Measurements from ENCODE around the gene NAPB.
"Not testable (repeated sequence)": the region's sequence is repeated elsewhere in the genome, so short reads cannot be mapped to it uniquely, and the experiment has no call there.

The NAPB gene

DNA sequence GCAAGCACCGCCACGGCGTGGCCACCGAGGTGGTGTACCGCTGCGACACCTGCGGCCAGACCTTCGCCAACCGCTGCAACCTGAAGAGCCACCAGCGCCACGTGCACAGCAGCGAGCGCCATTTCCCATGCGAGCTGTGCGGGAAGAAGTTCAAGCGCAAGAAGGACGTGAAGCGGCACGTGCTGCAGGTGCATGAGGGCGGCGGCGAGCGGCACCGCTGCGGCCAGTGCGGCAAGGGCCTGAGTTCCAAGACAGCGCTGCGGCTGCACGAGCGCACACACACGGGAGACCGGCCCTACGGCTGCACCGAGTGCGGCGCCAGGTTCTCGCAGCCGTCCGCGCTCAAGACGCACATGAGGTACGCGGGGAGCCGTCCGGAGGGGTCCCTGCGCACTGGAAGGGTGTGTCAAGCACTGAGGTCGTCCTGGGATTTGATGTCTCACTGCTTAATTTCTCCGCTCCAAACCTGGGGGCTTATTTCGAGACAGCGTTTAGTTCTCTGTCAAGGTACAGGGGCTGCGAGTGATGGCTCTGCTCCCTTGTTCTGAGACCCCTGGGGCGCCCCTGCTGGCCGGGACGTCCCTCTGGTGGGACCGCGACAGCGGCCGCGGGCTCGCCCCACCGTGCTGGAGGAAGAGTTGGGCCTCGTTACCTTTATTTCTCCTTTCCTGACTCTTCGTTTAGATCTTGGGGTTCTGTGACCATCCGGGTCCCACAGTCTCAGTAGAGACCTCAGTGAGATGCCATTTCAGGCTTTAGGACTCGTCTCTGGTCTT is 55.7 kb downstream of the NAPB start:
- no peak for DNase-seq

DNA sequence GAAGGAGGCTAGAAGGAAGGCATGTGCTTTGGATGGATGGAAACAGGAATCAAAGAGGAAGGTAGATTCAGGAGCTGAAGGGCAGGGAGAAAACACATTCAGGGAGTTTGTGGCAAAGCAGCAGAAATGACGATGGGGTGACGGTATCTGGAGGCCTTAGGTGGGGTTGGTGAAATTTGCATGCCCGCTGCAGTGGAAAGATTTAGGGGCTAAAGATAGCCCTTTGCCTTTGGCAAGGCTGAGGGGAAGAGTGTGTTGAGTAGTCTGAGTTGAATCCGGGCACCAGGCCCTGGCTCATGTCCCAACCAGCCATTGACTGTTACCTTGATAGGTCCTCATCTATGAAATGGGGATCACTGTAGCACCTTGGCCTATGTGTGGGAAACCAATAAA is 58.0 kb downstream of the NAPB start:
- DNase-seq: no peak

DNA sequence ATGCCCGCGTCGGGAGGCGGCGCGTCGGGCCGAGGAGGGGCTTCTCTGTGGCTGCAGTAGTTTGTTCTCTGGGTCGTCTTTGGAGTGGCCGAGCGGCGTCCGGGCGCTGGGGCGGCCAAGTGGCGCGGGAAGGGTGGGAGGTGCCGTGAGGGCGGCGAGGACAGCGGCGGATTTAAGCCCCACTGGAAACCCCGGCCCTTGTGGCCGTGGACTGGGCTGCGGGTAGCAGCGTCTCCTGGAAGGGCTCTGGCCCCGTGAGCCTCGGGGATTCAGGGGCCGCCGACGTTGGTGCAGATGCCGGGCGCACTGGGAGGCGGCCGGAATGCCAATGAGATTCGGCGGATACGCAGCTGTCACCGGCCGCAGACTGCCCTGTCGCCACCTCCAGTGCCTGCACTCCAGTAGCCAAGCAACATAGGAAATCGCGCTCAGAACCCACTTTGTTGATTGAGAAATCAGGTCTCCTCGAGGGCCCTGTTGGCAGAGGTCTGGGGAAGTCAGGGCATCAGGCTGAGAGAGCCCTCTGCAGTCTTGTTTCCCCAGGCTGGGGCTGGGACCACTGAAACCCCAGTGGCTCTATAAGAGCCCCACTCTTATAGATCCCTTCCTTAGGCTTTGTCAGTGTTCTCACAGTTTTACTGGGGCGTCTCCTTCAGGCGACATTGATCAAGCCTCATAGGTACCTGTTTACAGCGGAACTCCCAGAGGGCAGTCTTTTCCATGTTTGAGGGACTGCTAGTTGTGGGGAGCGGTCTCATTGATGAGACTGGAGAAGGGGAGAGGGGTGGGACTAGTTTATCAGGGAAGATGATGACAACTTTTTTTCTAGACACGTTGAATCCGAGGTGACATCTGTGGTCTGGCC is 58.7 kb downstream of the NAPB start:
- DNase-seq: peak; percentile 74

DNA sequence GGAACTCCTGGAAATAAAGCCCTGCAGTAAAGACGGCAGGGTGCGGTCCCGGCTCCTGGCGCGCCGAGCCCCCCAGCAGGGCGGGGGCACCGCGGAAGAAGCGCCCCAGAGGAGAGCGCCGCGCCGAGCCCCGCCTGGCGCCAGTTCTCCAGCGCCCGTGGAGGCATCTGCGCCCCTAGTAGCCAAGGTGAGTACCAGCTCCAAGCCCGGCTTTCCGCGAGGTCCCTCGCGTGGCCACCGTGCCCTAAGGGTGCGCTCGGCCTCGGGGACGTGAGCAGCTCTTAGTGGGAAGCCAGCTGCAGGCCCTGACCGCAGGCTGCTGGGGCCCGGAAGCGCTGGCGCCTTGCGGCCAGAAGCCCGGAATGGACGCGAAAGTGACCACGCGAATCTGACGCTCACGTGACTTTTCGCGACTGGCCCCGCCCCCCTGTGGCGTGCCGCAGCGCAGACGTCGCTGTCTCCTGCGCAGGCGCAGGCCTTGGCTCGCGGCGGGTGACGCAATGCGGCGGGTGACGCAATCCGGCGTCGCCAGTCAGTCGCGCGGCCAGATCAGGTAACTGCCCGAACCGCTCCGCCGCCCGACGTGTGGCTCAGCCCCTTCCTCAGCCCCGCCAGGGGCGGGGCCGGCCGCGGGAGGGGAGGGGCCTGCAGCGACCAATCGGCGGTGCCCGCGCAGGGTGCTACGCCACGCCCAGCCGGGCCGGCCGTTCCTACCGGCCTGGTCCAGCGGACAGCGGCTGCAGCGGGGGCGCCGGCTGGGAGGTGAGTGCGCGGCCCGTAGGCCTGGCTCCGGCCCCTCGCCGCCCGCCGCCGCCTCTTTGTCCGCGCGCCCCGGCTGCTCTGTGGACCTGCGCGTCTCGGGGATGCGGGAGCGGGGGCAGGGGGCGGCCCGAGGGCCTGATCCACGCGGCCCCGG is 59.6 kb downstream of the NAPB start, which contains the start of gene GZF1:
Gene GZF1, plus strand, starts transcription at position 707 of the 916 bp plus-strand sequence. CDS start 2,202 bp downstream, outside the sequence.
- peak; percentile 98 for DNase-seq

DNA sequence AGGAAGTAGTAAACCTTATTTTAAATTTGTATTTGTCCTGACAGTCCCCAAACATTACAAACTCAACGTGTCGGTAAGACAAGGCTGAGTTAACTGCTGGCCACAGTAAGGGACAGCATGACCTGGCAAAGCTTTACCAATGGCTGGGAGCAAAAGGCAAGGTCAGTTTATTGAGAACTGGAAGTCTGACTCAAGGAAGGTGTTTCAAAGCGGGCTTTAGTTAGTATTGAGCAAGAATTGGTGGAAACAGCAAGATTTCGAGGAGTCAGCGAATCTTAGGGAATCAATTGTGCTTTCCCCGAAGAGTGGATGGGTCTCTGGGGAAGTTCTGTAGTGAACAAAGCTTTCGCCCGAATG is 60.2 kb downstream of the NAPB start:
- no peak for DNase-seq

DNA sequence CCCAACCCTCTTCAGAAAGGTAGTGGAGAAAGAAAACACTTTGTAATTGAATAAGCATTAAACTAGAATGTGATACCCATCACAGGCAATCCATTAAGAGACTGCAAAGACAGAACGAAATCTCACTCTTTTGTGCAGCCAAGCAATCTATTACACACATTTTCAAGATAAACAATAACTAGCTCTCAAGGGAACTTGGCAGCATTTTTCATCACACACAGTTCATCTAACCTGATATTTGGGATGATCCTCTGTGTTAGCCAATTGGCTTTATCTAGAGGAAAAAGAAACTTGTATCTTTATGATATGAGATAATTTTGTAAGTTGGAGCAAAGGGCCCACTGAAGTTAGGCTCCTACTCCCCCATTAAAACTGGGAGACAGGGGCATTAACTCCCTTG is 60.8 kb downstream of the NAPB start:
- no peak for DNase-seq

DNA sequence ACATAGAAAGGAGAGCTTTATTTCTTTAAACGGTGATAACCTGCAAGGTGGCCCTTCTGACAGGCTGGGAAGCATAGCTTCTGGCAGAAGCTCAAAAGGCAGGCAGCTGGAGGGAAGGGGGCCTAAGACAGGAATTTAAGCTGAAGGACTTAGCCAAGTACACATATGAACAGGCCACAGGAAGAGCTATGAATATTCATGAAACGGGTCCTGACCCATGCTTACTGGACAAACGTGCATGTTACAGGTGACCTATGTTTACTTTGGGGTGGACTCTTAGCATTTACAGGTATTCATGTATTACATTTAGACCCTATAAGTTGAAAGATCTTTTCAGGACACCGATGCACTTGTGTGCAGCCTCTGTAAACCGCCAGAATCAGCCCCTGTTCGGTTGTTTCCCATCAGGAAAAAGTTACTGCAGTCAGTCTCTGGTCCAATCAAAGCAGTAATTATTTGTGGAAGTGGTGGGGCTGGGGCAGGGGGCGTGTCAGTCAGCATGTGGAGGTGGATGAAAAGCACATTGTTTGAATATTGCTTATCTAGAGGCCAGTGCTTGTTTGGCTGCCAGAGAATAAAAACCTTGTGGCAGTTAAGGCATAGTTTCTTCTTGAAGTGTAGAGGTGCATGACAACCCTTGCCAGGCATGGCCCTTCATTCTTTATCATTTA is 62.2 kb downstream of the NAPB start:
- DNase-seq: no peak

DNA sequence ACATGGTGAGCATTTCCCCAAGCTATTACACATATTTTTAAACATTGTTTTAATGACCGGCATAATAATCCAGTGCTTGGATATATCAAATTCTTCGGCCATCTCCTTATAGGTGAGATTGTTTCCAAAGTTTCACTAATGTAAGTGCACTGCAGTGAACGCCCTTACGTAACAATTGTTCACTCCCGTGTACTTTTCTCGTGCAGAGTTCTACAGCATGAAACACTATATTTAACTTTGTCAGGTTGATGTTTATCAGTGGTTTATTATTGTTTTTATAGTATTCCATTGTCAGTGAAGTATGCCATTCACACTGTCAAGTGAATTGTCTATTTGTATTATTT is 62.8 kb downstream of the NAPB start:
- DNase-seq: no peak

DNA sequence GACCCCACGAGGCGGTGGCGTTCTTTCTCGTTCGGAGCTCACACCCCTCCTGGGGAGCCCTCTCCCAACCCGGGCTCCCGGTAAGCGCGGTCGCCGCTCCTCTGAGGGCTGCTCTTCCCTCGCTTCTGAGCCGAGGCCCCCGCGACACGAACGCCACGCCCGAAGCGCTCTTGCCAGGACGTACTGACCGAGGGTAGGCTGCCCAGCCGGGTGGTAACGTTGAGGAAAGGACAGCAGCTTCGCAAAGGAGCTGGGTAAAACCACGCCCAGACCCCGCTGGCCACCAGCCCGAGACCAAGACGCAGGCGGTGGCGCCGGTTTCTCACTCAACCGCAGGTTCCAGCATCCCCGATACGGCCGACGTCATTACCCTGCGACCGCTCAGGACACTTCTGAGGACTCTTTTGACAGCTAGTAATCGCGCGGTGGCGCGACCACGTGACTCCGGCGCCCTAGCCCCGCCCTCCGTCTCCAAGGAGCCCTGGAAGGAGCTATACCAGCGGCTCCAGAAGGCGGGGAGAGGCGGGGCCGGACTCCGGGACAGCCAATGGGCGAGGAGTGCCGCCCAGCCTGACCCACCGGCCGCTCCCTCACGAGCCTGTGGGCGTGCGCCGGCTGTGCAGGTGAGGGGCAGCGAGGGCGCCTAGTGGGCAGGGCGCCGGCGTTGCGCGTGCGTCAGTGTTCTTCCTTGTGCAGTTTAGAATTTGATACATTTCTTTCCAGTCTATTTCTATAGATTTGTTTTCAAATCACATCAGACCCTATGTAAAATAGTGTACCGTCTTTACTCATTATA is 63.3 kb downstream of the NAPB start:
- DNase-seq: peak; percentile 99

DNA sequence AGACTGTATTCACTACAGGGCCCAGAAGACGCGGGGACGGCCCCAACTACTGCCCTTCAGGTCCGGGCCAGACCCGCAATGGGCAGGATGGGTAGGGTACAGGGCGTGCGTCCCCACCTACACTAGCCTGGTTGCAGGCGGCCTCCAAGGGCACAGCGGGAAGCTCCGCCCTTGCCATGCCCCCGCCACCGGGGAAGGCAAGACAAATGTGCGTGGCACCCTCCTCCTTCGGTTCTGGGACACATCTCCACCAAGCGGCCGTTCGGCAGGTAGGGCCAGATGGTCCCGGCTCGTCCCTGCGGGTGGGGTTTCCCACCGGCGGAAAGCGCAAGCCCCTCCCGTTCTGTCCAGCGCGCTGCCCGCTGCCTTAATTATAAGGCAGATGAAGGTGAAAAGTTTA is 65.1 kb downstream of the NAPB start:
- no peak for DNase-seq

DNA sequence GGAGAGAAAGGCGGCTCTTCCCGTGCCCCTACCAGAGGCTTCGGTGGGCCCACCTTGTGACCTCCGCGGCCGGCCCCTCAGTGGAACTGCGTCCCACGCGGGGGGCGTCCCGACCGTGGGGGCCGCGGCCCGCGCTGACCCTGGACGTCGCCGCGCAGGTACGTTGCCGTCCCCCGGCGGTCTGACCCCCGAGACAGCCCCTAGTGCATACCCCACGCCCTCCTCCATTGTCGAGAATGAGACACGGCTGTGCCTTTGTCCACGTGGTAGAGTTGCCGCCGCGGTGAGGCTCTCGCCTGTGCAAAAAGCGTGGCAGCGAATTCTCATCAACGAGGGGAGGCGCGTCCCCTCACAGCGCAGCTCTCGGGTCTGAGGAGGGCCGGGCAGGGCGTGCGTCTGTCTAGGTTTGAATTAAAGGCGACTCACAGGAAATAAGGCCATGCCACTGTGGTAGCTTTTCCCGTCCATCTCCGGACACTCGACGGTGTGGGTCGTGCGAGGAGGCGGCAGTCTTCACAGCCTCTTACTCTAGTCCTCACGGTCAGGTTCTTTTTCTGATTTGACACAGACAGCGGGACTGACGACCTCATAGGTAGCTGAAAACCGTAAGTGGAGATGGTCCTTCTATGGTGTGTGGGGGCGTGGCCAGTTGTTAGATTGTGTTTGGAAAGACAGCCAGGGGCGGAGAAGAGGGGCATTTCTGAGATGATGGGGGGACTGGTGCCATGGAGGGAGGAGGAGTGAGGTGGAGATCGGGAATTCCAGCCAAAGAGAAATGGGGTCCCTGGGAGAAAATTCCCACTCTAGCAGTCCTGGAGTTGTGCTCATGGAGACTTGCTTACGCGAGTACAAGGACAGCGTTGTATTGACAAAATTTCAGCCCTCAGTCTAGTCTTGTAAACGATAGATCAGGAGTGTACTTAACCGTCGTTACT is 70.1 kb downstream of the NAPB start:
- peak; percentile 71 for DNase-seq

DNA sequence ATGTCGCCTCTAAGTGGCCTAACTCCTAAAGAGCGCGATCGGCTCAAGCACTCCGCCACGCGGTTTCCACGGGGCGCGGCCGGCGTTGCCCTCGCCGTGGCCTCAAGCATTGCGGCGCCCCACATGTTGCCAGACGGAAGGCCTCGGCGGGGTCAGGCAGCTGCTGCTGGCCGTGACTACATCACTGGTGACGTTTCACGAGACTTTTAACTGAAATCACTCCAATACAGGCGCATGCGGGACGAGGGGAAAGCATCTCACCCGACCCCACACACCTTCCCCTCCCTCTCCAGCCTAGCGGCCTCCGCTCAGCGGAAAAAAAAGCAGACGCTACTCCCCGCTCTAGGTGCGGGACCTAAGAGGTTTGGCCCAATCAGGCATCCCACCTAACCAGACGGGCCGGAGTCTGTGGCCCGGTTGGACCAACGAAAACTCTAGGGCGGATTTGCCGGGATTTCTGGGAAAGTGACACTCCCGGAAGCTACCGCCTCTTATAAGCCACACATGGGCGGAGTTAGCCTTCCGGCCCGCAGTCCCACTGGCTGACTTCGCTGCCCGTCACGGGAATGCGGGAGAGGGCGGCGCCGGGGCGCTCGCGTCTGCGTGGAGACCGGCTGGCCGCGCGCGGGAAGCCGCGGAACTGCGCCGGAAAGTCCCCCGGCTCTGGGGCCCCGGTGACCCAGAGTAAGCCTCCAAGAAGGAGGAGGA is 70.9 kb downstream of the NAPB start, which contains the start of gene NXT1:
Gene NXT1, plus strand, starts transcription at position 596 of the 708 bp plus-strand sequence. CDS start 3,251 bp downstream, outside the sequence.
- peak; percentile 99 for DNase-seq

DNA sequence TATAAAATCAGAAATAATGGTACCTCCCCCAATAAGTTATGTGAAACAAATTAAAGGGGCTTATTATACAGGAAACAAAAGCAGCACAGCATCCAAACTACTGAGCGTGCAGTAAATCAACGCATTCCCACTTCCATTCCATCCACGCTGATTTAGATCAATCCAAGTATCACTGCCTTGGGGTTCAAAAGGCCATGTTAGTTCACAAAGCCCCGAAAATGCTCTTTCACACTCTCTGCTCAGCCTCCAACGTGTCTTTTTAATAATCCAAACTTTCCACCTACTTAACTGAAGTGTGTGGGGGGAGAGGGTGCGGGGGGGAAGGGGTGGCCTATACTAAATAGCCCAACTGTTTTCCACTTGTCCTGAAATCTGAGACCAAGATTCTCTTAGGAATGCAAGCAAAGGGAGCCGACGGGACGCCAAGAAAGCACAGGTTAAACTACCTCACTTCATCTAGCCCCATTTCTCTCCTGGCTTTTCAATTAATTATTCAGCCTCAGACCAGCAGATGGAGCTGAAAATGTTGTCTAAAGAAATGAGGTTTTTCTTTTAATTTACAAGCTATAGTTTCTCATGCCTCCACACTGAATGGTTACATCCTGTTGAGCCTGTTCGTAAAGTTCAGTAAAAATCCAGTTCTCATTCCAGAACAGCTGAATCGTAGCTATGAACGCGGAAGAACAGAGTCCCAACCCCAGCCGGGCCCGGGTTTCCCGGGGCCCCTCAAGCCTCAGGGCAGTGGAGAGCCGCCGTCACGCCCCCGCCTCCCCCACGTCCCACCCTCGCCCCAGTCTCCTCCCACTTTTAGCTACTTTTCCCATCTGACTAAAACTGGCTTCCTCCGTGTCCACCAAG is 71.7 kb downstream of the NAPB start:
- DNase-seq: peak; percentile 60

DNA sequence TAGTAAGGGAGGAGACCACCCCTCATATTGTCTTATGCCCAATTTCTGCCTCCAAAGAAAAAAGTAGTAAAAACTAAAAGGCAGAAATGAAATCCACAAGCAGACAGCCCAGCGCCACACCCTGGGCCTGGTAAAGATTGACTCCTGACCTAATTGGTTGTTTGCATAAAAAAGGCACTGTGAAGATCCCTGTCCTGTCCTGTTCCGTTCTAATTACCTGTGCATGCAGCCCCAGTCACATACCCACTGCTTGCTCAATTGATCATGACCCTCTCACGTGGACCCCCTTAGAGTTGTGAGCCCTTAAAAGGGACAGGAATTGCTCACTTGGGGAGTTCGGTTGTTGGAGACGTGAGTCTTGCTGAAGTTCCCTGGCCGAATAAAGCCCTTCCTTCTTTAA is 72.8 kb downstream of the NAPB start:
- DNase-seq: not testable (repeated sequence)

DNA sequence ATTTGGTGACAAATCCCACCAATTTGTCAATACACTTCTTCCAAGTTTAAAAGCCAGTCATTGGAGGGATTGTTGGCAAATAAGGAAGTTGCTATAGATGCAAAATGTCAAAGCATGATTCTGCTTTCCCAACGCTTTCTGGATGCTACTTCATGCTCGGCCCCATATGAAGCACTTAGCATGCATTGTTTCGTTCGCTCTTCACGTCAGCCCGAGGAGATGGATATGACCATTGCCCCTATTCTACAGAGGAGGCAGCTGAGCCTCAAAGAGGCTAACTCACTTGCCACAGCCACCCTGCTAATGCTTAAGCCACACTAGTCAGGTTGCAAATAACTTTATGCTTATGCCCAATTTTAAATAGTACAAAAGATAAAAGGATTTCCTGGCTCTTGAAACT is 73.5 kb downstream of the NAPB start:
- no peak for DNase-seq

DNA sequence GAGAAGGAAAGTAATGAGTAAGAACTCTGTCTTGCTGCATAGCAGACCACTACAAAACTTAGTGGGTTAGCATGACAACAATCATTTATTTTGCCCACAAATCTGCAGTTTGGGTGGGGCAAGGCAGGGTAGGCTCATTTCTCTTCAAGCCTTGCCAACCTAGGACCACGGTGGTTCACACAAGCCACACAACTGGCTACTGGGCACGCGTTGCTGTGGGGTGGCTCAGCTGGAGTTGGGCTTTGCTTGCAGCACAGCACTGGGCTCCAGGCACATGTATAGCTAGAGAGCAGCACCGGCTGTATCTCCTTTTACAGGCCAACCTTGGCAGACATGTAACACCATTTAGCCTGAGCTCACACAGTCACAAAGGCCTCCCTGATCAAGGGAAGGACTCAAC is 75.3 kb downstream of the NAPB start:
- DNase-seq: no peak

DNA sequence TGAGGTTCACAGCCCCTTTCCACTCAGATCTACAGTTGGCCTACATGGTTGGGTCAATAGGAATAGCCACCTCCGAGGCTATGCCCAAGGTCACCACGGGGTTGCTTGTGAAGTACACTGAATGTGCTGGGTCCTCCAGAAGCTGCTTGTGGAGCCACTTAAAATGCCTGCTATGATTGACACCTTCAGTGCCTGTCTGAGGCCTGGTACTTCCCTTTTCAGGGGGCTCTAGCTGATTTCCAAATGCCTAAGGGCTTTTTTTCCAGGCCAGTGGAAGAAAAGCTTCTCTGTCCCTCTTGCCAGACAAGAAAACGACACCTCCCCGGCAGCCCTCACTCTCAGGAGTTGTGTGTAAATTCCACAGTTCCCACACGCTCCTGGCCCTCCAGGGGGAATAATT is 77.0 kb downstream of the NAPB start:
- no peak for DNase-seq

DNA sequence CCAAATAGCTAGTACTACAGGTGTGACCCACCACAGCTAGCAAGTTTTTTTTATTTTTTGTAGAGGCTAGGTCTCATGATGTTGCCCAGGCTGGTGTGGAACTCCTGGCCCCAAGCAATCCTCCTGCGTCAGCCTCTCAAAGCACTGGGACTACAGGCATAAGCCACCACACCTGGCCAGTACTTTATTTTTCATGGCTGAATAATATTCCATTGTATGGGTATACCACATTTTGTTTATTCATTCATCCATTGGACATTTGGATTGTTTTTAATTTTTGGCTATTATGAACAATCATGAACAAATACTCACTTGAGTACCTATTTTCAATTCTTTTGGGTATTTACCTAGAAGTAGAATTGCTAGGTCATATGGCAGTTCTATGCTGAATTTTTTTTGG is 77.7 kb downstream of the NAPB start:
- no peak for DNase-seq

DNA sequence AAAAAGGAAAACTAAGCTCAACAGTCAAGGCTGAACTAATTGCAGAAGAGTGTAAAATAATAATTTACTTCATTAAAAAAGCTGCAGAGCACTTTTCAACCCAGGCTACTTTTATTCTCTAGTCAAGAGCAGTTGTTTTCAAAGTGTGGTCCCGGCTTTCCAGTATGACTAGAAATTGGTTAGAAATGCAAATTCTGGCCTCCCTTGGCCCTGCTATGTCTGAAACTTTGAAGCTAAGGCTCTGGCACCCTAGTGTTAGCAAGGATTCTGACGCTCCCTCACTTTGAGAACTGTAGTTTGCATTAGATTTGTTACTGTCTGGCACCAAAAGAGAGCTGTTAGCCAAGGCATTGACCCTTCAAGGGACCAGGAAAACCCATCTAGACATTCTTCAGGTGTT is 80.2 kb downstream of the NAPB start:
- DNase-seq: no peak

Measured in NCI-H510A (cell line).